HG02642 (cell line): Measurements from ENCODE around the gene COPA.

Source experiments
- ATAC-seq: cut with Tn5 transposase; IDR thresholded peaks from one replicate; pipeline ENCODE4 v1.9.1; 2021; ENCODE audit warnings: mild to moderate bottlenecking; ENCODE audit not compliant: unreplicated experiment, poor library complexity

Gene COPA

DNA sequence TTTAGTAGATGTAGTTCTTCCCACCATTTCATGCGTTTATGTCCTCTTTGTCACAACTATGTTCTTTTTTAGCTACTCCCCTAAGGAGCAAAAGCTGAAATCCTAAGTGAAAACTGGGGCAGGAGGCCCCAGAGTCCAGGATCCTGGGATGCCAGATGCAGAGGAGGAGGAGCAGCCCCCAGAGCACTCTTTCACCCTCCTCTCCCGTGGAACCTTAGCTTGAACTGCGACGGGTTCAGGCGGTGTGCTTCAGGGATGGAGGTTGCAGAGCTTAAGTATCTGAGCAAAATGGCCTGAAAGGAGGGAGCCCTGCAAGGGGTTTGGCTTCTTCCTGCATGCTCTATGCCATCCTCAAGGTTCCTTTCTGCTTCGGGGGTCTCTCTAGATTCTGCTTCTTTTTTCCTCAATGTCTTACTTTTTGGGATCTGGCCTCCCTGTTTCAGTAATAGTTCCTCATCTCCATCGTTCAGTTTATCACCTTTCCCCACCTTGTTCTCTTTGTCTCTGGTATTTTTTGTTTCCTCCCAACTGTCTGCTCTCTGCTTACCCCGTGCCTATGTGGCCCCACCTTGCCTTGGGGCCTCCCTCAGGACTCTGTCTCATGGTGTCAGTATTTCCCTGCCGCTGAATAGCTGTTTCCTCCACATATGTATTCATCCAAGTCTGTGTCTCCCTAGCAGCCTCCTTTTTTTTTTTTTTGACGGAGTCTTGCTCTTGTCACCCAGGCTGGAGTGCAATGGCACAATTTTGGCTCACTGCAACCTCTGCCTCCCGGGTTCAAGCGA, 21.1 kb upstream of the COPA start:
- ATAC-seq, result no peak

DNA sequence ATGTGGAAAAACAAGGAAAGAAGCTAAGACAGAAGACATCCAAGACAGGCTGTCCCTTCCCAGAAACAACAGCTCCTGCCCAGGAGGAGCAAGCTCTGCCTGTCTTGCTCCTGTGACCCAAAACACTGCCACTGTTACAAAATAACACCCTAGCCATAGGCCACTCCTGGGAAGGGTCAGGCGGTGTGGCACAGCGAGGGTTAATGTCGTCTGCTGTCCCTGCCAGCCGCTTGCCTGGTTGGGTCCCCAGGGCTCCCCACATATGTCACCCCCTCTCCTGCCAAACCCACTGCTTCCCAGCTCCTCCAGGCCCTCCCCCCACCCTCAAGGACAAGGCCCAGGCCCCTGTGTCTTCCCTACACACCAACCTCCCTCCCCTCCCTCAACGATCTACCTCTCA, 20.0 kb upstream of the COPA start:
- ATAC-seq, result no peak

DNA sequence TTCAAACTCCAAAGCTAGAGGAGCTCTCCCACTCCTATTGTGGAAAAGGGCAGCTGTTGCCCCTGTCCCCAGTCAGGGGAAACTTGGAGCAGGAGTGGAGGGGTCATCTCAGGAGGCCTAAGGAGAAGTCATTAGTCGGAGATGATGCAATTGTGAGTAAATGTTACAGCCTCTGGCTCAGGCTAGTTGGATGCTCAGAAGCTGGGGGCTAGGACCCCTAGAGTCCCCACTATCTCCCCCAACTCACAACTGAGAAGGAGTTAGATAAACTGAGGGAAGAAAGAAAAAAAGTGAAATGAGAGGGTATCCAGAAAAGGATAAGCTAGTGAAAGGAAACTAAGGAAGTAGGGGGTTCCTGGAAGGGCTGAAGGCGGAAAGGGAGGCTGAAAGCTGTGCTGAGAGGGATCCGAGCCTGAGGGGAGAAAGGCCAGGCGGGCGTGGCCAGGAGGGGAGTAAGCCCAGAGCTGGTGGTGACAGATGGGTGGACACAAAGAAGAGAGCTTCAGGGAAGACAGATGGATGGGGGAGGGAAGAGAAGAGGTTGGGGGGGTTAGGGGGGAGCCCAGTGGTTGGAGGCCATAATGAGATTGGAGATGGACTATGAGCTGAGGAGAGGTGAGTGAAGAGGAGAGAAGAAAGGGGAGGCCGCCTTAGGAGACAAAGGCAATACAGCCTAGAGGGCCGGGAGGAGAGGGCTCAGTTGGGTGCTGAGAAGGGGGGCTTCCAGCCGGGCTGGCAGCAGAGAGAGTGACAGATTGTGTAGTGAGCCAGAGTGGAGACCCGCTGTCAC, 19.3 kb upstream of the COPA start:
- ATAC-seq, result no peak

DNA sequence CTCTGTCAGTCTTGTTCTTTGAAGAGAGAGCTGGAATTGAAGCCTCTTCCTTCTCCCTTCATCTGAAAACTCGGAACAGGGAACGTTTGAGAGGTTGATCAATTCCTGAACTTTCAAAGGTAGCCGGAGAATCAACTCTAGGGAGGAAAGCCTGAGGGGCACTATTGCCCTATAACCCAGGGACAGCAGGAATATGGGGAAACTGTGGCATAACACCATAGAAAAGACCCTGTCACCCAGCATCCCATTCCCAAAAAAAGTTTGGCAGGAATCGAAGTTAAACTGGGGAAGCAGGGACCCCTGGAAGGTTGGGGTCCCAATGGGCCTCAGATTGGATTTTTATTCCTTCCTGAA, 18.7 kb upstream of the COPA start:
- ATAC-seq, result no peak

DNA sequence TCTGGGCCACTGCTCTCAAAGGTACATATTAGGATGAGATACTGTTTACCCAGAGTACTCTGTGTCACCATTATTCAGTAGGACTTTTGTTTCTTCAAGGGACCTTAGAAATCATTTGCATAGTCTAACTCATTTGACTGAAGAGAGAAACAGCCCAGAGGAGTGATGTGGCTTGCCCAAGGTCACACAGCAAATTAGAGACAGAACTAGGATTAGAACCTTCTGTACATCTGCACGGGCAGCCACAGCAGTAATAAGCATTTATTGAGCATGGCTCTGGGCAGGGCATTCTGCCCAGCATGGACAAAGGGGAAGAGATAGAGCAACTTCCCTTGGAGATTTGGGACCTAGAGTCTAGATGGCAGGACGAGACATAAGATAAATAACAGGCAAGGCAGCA, 18.1 kb upstream of the COPA start:
- ATAC-seq, result no peak

DNA sequence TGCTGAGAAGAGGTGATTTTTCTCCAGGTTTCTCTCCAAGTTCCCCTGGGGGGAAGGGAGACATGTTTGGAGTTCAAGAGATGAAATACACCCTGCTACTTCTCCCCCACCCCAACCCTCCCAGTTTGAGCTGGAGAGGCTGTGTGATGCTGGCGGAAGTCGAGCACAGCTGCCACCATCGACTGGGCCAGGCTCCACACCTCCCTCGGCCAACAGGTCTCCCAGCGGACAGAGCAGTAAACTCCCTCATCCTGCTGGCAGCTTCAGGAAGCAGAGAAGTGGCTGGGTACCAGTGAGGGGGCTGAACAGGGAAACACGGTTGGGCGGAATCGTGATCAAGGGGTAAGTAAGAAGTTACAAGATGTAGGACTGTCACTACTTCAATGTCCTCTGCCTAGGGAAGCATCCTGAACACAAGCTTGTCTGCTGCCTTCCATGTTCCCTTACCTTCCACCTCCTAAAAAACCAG, 17.2 kb upstream of the COPA start:
- no peak for ATAC-seq

DNA sequence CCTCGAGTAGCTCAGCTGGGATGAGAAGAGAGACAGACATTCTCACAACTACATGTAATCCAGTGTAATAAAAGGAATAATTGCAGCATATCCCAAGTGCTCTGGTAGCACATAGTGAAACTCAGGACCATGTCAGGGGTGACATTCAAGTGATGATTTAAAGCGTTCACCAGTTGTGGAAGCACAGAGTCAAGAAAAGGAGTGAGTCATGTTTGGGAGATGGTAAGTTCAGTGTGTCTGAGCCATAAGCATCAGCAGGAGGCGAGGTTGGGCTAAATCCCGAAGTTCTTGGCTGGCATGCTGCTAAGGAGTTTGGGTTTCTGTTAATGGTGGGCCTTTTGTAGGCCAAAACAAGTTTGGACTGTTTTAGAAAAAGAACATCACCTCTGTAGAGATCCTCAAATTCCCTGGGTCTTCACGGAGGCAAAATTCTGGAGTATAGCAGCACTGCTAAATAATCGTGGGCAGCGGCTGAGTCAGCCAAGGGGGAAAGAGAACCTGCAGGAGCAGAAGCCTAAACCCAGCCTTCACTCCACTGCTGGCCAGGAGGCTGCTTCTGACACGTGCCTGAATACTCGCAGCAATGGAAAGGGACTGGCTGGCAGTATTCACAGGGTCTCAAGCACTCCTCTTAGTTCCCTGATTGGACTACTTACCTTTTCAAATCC, 16.6 kb upstream of the COPA start:
- ATAC-seq, result no peak

DNA sequence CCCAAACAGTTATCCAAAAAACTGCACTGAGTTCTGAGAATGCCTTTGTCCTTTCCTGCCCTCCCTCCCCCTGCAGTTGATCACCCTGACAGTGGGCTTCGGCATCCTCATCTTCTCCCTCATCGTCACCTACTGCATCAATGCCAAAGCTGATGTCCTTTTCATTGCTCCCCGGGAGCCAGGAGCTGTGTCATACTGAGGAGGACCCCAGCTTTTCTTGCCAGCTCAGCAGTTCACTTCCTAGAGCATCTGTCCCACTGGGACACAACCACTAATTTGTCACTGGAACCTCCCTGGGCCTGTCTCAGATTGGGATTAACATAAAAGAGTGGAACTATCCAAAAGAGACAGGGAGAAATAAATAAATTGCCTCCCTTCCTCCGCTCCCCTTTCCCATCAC, 15.0 kb upstream of the COPA start:
- ATAC-seq, result no peak

DNA sequence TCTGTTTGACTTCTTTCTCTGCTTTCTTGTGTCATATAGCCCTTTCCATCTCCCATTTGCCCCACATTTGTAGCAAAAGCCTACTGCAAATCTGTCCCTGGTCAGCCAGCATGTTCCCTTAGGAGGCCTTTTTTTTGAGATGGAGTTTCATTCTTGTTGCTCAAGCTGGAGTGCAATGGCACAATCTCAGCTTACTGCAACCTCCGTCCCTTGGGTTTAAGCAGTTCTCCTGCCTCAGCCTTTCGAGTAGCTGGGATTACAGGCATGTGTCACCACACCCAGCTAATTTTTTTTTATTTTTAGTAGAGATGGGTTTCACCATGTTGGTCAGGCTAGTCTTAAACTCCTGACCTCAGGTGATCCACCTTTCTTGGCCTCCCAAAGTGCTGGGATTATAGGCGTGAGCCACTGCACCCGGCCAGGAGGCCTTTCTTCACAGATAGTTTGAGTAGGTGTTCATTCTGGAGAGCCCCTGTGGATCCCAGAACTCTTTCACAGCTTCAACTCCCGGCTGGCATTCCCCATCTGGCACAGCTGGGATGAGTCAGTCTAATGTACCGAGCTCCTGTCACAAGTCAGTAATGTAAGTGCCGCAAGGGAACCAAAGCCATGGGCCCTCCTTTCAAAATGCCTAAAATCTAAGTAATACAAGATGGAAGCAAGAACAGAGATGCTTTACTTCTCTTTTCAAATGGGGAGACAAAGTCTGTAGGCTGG, 14.4 kb upstream of the COPA start:
- ATAC-seq, result no peak

DNA sequence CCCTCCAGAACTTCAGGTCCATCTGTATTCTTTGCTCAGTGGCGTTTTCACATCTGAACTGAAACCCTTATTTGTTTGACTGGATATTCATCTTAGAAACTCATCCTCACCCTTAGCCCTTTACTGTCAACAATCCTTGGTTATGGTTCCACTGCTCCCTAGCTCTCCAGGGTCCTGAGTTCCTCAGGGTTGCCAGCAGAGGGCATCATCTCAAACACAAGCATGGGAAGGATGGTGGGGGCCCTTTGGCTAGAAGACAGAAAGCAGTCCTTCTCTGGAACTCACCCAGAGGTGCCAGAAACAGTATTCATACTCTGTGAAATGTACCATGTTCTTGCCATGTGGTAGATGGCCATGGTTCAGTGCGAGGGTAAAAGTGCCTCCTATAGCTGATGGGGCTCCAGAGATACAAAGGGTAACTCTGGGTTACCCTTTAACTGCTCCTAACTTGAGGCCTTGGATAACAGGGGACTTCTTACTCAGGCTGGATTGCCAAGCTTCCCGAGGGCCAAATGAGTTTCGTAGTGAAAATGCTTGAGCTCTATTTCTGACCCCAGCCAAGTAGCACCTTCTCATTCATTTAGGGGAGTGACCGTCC, 11.4 kb upstream of the COPA start:
- no peak for ATAC-seq

DNA sequence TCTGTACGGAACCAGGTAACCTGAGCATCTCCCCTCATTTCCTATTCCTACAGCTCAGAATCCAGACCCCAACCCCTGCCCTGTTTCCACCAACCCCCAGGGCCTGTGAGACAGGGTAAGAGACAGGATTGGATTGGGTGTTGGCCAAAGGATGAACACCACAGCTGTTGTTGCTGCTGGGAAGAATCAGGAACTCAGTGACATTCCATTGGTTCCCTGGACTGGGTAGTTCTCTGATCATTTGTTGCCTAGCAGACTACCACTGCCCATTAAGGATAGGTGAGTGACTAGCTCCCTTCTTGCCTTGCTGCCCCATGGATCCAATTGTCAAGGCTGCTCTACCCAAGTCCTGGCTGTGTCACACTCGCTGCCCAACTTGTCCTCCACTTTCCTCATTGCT, 10.2 kb upstream of the COPA start:
- ATAC-seq, result no peak

DNA sequence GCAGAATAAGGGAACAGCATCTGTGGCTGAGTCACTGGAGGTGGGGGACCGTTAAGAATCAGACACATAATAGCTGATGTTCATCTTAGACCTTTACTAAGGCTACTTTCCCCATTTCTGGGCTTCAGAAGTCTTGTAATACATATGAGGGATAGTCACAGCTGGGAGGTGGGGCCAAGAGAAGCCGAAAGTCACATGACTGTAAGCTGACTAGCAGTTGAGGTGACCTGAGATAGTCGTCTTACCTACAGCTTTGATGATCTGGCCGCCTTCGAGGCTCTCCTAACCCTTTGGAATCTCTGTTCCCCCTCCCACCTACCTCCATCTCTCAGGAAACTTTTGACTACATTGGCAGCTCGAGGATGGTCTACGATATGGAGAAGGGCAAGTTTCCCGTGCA, 9.5 kb upstream of the COPA start:
- no peak for ATAC-seq

DNA sequence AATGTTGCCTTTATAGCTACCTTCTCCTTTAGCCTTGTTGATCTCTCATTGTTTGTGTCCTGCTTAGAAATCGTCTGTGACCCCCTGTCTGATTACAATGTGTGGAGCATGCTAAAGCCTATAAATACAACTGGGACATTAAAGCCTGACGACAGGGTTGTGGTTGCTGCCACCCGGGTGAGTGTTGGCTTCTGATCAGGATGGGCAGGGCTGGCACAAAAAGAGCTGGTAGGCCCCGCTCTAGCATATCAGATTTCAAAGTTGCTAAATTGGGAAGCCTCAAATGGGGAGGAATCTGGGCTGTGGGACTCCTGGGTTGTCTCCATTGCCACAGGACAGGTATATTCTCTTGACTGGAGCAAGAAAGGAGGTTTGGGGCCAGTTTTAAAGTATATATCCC, 8.6 kb upstream of the COPA start:
- no peak for ATAC-seq

DNA sequence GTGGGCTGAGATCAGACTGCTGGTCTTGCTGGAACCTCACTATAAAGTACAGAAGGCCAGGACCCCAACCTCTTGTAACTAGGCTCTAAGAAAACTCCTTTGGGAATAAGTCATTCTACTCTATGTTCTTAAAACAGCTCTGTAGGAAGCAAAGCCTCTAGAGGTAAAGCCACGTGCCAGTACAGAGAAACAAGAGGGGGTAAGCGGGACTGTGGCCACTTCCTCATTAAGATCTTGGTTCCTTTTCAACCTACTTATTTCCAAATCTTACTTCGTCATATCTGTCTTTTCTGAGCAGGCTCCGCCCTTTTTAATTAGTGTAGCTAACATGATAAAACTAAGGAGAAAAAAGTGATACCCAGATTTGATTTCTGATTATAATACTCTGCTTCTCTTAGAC, 3.9 kb upstream of the COPA start:
- no peak for ATAC-seq

DNA sequence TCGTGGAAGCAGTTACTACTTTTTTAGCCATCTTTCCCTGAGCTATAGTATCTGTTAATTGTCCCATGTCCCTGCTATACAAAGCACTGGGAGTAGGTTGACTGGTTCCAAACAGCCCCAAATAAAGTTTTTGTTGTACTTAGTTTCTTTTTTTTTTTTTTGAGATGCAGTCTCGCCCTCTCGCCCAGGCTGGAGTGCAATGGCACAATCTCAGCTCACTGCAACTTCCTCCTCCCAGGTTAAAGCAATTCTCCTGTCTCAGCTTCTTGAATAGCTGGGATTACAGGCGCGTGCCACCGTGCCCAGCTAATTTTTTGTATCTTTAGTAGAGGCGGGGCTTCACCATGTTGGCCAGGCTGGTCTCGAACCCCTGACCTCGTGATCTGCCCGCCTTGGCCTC, 3.4 kb upstream of the COPA start:
- no peak for ATAC-seq

DNA sequence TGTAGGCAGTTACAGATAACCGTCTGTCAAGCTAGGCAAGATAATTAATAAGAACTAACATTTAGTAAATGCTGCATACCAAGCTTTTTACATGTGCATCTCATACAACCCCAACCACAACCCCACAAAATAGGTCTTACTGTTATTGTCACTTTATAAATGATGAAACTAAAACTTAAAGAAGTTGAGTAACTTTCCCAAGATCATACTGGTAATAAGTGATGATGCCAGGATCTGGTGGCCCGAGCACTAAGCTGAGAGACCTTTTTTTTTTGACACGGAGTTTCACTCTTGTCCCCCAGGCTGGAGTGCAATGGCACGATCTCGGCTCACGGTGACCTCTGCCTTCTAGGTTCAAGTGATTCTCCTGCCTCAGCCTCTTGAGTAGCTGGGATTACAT, 1.9 kb upstream of the COPA start:
- no peak for ATAC-seq

DNA sequence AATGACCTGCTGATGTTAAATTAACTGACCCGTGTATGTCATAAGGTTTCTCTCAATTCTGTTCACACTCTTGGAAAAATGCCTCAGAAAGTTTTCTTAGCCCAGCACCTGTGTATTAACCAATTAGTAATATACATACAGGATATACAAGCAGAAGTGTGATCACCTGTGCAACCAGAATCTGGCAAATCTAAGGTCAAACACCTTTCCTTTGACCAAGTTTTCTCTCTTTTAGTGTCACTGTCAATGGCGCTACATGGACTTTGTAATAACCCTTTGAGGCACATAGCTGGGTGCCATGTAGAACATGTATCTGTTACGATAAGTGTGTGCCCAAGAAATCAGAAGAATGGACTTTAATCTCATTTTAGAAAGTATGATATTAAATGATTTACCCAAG, 1.2 kb upstream of the COPA start:
- ATAC-seq, result no peak

DNA sequence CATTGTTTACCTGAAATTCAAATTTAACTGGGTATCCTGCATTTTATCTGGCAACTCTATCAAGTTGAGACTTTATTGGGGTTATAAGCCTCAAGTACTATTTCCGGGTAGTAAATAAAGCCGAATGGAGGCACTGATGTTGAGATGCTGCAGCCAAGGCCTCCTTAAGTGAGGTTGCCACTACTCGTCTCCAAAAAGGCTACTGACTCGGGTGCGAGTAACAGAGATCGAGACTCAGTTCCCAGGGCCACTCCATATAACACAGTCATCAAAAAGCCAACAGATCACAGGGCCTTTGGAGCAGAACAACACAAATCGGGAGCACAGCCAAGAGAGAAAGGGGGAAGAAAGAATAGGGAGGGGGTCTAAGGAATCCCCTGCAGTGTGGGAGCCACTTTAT, 524 bp downstream of the COPA start:
- no peak for ATAC-seq

DNA sequence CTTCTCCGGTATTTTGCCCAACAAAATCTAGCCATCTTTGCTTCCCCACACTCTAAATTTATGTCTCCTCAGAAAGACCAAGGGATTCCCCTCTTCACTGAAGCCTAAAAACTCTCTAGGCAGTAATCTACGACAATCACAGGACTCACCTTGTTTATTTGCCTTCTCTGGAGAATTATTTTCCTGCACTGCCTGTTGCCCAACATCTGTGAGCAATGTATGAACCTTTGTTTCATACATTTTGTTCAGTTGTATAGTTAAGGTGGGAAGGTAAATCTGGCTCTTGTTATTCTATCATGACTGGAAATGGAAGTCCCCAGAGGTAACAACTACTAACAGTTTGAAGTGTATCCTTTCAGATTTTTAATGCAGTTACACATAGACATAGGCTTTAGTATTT, 2.2 kb downstream of the COPA start:
- no peak for ATAC-seq

DNA sequence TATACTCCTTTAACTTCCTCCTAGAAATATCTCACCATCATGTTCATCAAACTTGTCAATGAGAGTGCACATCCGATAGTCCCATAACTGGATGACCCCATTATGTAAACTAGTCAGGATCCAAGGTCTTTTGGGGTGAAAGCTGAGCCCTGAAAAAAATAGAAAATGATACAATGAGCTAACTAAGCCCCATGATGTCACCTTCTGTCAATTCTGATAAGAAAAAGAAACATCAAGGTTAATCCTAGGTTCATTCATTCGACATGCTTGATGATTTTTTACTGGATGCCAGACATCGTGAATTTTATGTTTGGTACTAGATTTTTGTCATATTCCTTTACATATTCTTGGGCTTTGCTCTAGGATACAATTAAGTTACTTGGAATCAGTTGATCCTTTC, 2.9 kb downstream of the COPA start:
- ATAC-seq, result no peak
